AML-193 (cell line): ENCODE results near the gene UBE2I.
A peak's percentile ranks its signal among the peaks of the same experiment; 100 is the strongest.
"Not testable (repeated sequence)": the region's sequence is repeated elsewhere in the genome, so short reads cannot be mapped to it uniquely, and the experiment has no call there.

Source experiments
- DNase-seq, 2 experiments: peaks; one replicate each; lab custom pipeline; 2025; lab: John Stamatoyannopoulos, UW

The UBE2I gene

DNA sequence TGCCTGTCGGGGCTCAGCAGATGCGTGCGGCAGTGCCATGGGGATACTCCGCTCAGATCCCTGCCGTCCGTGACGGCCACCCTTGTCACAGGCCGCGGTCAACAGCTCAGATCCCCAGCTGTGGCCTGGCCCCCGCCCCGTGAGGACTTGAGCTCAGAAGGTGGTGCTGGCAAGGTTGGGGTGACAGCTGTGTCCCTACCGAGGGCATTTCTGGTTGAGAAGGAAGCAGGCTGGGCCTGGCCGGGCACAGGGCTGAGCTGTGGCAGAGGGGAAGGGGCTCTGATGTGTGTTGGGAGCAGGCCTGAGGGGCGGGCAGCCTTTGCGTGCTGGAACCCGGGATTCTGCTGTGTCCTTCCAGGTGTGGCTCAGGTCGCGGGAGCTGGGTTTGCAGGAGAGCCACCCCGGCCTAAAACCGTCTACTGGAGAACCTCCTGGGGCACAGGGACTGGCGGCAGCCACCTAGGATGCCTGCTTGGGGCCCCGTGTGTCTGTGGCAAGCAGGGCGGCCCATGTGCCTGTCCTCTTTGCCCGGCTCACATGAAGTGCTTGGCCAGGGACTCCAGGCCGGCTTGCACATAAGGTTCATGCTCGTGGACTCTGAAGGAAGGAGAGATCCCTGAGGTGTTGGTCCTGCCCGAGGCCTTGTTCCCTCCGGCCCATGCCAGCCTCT, 5.1 kb downstream of the UBE2I start:
- DNase-seq, result no peak

DNA sequence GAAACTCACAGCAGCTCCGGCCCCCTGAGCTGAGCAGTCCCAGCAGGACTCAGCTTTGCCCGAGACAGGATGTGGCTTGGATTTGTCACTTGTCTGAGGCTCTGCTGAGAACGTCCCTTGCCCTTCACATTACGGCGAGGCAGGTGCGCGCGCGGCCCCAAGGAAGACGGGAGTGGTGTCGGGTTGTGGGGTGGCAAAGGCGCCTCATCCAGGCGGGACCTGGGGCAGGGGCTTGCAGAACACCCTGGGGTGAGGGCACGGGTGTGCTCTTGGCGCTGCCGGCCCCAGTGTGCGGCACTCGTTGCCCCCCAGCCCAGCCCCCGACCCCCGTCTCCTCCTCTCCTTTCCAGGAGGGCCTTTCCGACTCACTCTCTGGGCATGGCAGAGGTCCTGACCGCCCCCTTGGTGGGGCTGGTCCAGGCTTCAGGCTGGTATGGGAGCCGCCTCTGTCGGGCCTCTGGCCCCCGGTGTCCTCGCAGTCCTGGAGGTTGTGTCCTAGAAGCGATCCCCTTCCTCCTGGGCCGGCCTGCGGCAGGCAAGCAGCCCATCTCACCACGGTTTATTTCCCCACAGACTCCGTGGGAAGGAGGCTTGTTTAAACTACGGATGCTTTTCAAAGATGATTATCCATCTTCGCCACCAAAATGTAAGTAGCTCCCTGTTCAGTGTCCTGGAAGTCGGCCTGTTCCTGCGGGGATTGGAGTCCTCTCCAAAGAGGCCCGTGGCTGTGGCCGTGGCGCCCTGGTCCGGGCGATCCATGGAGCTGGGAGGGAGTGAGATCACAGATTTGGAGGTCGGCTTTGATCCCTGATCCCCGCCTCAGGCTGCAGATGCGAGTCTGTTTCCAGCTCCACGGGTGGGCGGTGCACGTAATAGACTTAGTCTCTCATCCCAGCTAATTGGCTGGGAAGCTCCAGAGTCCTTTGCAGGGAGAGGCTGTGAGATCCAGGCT, 5.9 kb downstream of the UBE2I start:
- DNase-seq, result no peak

DNA sequence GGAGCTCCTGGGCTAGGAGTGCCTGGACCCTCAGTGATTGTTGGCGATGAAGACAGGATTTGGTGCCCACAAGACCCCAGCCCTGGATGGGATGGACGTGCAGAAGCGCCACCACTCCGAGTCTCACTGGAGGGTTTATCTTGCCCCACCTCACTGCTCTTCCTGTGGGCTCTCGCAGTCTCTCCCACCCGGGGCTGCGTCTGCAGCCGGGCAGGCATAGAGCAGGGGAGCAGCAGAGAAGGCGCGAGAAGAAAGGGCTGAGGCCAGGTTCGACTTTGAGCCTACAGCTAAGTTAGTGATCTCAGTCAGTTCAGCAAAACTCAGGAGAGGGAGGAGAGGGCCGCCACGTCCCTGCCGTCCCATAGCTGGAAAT, 6.6 kb downstream of the UBE2I start:
- DNase-seq, result no peak

- DNase-seq, result no peak
These were observed 8.2 kb downstream of the UBE2I start for GRCh38 chr16:1317479-1318267.

GRCh38 chr16:1318268-1318545, 8.8 kb downstream of the UBE2I start:
- no peak for DNase-seq

- DNase-seq, result no peak
These were observed 9.6 kb downstream of the UBE2I start for GRCh38 chr16:1319041-1319440.

GRCh38 chr16:1320097-1320496, 10.7 kb downstream of the UBE2I start:
- no peak for DNase-seq

DNA sequence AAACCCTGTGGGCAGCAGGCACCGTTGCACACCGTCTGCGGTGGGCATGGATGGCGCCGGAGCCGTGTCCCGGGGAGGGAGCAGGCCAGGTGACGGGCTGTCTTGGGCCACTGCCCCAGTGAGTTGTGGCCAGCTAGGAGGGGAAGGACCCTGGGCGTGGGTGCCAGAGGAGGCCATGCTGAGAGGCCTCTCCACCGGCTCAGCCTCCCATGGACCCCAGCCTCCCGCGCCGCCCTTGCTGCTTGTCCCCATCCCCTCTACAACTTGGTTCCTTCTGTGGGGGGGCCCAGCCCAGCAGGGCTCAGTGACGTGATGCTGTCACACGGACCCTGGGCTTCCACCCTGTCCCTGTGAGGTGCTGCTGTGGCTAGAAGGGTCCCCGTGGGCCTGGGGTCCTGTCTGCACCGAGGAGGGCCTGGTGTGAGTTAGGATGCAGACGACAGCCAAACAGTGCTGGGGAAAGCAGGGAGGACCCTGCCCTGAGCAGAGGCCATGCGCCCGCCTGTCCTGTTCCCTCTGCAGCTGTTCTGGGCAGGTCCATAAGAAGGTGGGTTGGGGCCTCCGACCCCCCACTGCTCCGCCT, 11.3 kb downstream of the UBE2I start:
- DNase-seq, result no peak

DNA sequence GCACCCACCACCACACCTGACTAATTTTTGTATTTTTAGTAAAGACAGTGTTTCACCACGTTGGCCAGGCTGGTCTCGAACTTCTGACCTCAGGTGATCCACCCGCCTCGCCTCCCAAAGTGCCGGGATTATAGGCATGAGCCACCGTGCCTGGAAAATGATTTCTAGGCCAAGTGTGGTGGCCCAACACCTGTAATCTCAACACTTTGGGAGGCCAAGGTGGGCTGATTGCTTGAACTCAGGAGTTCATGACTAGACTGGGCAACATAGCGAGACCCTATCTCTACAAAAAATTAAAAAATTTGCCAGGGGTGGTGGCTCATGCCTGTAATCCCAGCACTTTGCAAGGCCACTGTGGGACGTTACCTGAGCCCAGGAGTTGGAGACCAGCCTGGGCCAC, 13.0 kb downstream of the UBE2I start:
- DNase-seq, result no peak

DNA sequence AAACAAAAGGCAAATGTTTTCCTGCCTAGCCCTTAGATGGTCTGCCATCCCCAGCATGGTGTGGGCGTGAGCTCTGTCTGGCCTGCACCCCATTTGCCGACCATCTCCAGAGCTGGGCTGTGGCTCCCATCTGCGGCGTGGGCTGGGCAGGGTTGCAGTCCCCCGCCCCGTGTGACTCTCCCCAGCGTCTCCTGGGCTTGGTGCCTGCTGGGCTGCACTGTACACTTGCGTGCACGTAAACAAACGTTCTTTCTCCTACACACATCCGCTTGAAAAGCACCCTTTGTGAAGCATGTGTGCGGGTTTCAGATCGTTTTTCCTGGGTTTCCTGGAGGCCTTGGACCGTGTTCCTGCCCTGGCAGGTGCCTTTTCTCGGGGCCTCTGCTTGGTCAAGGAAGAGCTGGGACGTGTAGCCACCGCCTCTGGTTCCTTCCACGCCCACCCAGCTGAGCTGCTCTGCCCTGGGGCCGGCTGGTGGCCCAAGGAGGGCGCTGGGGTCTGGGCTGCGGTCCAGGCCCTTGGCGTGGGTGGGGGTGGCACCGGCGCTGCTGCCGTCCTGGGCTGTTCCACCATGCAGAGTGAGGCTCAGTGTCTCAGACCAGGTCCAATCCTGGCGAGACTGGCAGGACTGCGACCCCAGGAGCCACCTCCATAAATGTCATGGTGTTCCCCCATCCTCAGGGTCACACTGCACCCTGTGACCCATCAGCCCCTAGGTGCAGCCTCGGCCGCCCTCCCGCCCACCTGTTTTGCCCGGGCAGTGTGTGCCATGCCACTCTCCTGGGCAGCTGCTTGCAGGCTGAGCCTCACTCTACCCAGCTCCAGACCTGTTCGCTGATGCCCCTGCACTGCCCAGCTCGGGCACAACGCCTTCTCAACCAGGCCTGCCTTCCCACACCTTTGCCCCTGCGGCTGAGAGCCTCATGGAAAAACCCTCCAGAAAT, 14.1 kb downstream of the UBE2I start:
- DNase-seq, result no peak

DNA sequence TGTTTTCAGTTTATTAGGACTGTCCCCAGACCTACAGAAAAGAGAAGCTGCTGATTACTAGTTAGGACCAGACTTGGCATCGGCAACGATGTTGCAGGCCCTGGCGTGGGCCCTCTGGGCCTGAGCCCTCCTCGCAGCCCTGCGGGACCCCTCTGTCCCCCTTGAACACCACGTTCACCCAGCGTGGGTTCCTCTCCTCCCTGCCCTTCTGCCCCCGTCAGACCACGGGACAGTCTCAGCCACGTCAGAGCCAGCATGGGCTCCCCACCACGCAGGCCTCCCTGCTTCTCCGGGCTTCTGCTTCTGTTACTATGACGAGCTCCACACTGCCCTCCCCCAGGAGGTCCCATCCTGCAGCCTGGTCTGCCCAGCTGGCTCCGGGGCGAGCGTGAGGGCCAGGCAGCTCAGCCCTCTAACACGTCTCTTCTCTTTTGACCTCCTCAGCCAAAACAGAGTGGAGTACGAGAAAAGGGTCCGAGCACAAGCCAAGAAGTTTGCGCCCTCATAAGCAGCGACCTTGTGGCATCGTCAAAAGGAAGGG, 14.9 kb downstream of the UBE2I start:
- DNase-seq, result no peak

DNA sequence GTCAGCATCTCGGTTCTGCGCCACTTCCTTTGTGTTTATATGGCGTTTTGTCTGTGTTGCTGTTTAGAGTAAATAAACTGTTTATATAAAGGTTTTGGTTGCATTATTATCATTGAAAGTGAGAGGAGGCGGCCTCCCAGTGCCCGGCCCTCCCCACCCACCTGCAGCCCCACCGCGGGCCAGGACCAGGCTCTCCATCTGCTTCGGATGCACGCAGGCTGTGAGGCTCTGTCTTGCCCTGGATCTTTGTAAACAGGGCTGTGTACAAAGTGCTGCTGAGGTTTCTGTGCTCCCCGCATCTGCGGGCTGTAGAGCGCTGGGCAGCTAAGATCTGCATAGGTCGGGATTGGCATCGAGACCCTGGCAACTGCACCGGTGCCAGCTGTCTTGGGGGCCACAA, 15.8 kb downstream of the UBE2I start:
- no peak for DNase-seq

DNA sequence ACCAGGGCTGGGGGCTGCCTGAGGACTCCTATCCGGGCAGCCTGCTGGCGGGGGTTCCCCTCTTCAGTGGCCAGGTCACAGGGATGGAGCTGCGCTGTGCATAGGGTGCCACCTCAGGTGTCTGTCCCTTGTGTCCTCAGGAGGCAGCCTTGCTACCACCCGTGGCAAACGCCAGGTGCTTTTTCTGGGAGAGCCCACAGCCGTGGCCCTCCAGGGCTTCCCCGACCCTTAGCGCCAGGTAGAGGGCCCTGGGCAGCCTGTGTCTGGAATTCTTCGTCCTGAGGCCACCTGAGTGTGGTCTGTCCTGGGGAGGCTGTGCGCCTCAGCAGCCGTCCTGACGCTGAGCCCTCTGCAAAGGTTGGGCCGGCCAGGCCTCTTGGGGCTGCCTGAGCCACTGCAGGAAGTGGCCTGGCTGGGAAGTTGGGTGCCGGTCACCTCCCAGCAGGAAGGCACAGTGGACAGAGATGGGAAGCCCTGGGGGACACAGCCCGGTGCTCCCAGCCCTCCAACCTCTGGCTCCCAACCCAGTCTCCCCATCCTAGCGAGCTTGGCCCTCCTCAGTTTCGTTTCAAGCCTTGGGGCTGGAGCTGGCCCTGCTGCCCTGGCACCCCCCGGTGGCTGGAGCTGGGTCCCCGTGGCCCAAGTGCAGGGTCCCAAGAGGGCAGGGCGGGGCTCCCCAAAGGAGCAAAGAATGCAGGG, 16.4 kb downstream of the UBE2I start:
- no peak for DNase-seq

GRCh38 chr16:1326391-1326790, 17.0 kb downstream of the UBE2I start:
- DNase-seq, result no peak

DNA sequence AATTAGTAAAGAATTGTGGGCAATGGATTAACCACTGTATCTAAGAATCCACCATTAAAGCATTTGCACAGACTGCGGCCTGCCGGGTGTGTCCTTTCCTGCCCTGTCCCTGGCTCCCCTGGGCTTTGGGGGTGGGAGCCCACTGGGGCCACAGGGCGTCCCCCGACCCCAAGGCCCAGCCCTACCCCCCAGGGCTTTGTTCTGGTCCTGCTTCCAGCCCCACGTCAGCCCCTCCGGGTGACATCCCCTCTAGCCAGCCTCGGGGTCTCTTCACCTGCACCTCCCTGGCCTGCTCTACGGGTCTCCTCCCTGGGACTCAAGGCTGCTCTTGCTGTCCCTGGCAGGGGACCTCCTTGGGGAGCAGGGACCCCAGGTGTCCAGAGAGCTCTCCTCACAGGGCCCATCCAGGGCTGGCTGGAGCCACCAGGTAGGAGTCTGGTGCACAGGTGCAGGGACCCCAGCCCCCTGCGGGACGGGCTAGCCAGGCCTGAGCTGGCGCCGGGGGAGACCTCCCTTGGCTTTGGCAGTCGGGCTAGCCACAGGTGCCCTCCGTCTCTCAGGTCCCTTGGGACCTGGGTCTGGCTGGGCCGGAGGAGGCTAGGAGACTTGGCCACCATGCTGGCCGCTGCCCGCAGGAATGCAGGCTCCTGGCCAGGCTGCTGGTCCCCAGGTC, 17.6 kb downstream of the UBE2I start:
- no peak for DNase-seq

DNA sequence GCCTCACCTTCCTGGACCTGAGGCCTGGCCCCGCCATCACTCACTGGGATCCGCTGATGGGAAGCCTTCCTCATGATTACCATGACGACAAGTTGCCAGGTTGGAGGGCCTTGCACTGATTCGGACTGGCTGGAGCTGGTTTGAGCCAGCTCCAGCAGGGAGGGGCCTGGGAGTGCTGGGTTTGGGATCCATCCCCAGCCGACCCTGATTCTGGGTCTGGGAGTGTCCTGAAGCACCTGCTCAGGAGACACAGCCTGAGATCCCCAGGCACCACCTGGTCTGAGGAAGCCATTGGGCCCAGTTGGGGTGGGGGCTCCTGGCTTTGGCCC, 18.1 kb downstream of the UBE2I start:
- DNase-seq, result no peak

GRCh38 chr16:1328136-1328535, 18.7 kb downstream of the UBE2I start:
- not testable (repeated sequence) for DNase-seq

DNA sequence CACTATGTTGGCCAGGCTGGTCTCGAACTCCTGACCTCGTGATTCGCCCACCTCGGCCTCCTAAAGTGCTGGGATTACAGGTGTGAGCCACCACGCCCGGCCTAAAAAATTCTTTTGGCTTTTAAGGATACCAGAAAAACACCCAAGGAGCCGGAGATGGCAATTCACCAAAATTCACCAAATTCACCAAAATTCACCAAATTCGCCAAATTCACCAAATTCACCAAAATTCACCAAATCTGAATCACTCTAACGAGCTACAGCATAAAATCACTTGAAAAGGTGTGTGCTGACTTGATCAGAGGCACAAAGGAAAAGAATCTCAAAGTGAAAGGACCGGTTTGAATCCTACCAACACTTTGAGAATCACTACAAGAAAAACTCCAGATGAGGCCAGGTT, 19.5 kb downstream of the UBE2I start:
- DNase-seq, result not testable (repeated sequence)

- peak in 1 of 2 experiments; percentile 11 for DNase-seq
These were observed 21.0 kb downstream of the UBE2I start for GRCh38 chr16:1330260-1330914.
